Left hindlimb (tissue), 1 donor: ENCODE results near the gene MMP24.
"Not testable (repeated sequence)": the region's sequence is repeated elsewhere in the genome, so short reads cannot be mapped to it uniquely, and the experiment has no call there.

ENCODE experiments used
- DNase-seq: peaks from one replicate; pipeline ENCODE4 v3.0.0-alpha.2; 2018

The MMP24 gene

GRCh38 chr20:35295674-35296073 is 69.2 kb downstream of the MMP24 start:
- no peak for DNase-seq

- no peak for DNase-seq
These were observed 69.6 kb downstream of the MMP24 start for GRCh38 chr20:35296101-35296554.

- DNase-seq, result no peak
These were observed 70.7 kb downstream of the MMP24 start for GRCh38 chr20:35297155-35297554.

- DNase-seq, result no peak
These were observed 71.2 kb downstream of the MMP24 start for GRCh38 chr20:35297740-35298139.

- no peak for DNase-seq
These were observed 71.8 kb downstream of the MMP24 start for GRCh38 chr20:35298264-35298663.

- no peak for DNase-seq
These were observed 73.3 kb downstream of the MMP24 start for GRCh38 chr20:35299780-35300179.

GRCh38 chr20:35300469-35301262 is 74.2 kb downstream of the MMP24 start:
- DNase-seq, result no peak

- no peak for DNase-seq
These were observed 74.9 kb downstream of the MMP24 start for GRCh38 chr20:35301426-35301825.

- no peak for DNase-seq
These were observed 76.2 kb downstream of the MMP24 start for GRCh38 chr20:35302421-35303335.

GRCh38 chr20:35303382-35303734 is 76.9 kb downstream of the MMP24 start:
- DNase-seq, result no peak

- peak; percentile 80 for DNase-seq
These were observed 77.4 kb downstream of the MMP24 start for GRCh38 chr20:35303735-35304491.

GRCh38 chr20:35304956-35305355 is 78.5 kb downstream of the MMP24 start:
- DNase-seq, result no peak

GRCh38 chr20:35305682-35306556 is 79.4 kb downstream of the MMP24 start:
- DNase-seq, result no peak

GRCh38 chr20:35306931-35307517 is 80.5 kb downstream of the MMP24 start:
- DNase-seq, result no peak

GRCh38 chr20:35307666-35308653 is 81.5 kb downstream of the MMP24 start:
- DNase-seq, result no peak

- no peak for DNase-seq
These were observed 84.9 kb downstream of the MMP24 start for GRCh38 chr20:35311409-35311808.

- no peak for DNase-seq
These were observed 85.3 kb downstream of the MMP24 start for GRCh38 chr20:35311822-35312221.

GRCh38 chr20:35312318-35312717 is 85.8 kb downstream of the MMP24 start:
- DNase-seq, result no peak

GRCh38 chr20:35314816-35315631 is 88.5 kb downstream of the MMP24 start:
- no peak for DNase-seq

- DNase-seq, result not testable (repeated sequence)
These were observed 89.1 kb downstream of the MMP24 start for GRCh38 chr20:35315632-35316020.
